Upper lobe of right lung (tissue), 1 donor: ENCODE results near the gene DERA. TPM values are rescaled to one million over a fixed set of nuclear protein-coding genes. Genes with fewer than 3 reads are reported as not detected.
"Not testable (repeated sequence)": the region's sequence is repeated elsewhere in the genome, so short reads cannot be mapped to it uniquely, and the experiment has no call there.

Source experiments
- ATAC-seq: fragments of 200-7000 bp; cut with Tn5 transposase; one replicate; pipeline ENCODE4 v1.9.1; 2020; ENCODE audit warnings: mild to moderate bottlenecking, moderate library complexity
- DNase-seq: peaks from one replicate; pipeline ENCODE4 v3.0.0-alpha.2; 2020
- H3K27ac ChIP-seq: fragments of 200-600 bp; one replicate; pipeline ENCODE4 v1.8.0; 2022
- H3K27me3 ChIP-seq: fragments of 200-600 bp; one replicate; pipeline ENCODE4 v1.8.0; 2022; ENCODE audit warnings: mild to moderate bottlenecking
- H3K36me3 ChIP-seq: fragments of 200-600 bp; one replicate; pipeline ENCODE4 v1.8.0; 2022
- H3K4me1 ChIP-seq: fragments of 200-600 bp; one replicate; pipeline ENCODE4 v1.8.0; 2022
- H3K4me3 ChIP-seq: fragments of 200-600 bp; one replicate; pipeline ENCODE4 v1.8.0; 2022; ENCODE audit warnings: mild to moderate bottlenecking
- H3K9me3 ChIP-seq: fragments of 200-600 bp; one replicate; pipeline ENCODE4 v1.8.0; 2022
- CTCF ChIP-seq: fragments of 200-600 bp; IDR thresholded peaks from one replicate; pipeline ENCODE4 v1.8.0; 2022; ENCODE audit warnings: antibody characterized with exemption
- intact Hi-C: fragments of 100-400 bp; cut with DNase I; formaldehyde crosslinking; loops from one replicate; pipeline ENCODE4 v1.11.0; 2022
- total RNA-seq: library from RNA; stranded (reverse); fragmentation: NEBNext Ultra II Directional; extraction: Animal tissue kit (Norgen Biotek cat#: 25700); gene quantifications from one replicate; pipeline ENCODE4 v1.2.1, GENCODE V29; 2021
- donor health status: DM: no; HTN: yes; CAD: no; lungs with severe emphysema.

DERA gene
- total RNA-seq, 1 donor from 2014 or later = 36.6 TPM

DNA sequence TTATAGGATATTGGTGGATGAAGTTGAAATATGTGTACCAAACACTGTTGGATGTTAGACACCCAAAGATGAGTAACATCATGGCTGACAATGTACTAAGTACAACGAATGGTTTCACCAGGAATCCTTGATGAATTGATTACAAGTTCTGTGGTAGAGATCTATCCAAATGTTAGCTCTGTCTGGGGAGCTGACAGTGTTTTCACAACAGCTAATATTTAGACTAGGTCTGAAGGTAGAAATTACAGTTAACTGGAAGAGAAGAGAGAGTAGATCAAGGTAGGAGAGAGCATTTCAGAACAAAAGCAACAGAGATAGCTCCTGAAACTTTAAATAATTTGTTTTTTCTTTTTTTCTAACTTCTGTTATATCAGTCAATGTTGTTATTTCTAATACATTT, 44.9 kb downstream of the DERA start:
- no peak for ATAC-seq
- no peak overlapping the region for H3K4me3 ChIP-seq
- no peaks in the 10 kb centered on the region for H3K27me3 ChIP-seq
- no peak for TF ChIP-seq CTCF
- H3K36me3 ChIP-seq = peaks cover 24% of the 10 kb centered on the region
- intact Hi-C loops = no loop called here
- no peaks in the 10 kb centered on the region for H3K9me3 ChIP-seq
- no peak for DNase-seq
- H3K4me1 ChIP-seq = no peaks in the 10 kb centered on the region
- H3K27ac ChIP-seq = no peak overlapping the region

DNA sequence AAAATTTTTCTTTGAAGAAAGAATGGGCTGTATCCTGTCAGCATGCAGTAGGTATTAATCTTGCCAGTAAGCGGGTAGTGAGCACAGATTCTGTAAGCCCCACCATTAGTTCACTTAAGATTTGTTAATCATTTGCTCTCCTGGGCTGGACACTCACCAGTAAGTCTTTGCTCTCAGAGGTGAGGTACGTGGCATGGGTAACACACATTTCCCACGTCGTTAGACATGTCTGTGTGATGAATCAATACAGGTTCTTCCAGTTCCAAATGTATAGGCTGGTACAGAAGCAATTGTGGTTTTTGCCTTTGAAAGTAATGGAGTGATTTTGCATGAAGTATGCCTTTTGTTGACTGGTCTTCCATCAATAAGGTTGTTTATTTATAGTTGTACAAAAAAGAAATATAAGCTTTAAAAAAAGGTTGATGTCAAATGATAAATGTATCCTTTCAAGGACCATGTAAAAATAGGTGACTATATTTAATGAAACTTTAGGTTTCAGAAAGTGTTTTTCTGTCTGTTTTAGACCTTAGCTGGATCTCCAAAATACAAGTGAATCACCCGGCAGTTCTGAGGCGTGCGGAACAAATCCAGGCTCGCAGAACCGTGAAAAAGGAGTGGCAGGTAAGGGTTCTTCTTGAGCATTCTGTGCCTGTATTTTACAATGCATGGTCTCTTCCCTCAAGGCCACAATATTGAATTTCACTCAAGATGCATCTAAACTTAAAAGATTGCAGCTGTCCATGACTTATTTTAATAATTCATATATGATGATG, 45.5 kb downstream of the DERA start:
- intact Hi-C loops = no loop called here
- TF ChIP-seq CTCF = no peak
- Histone ChIP-seq H3K27ac (no peak overlapping the region), H3K4me3 (no peak overlapping the region), H3K36me3 (peaks cover 26% of the 10 kb centered on the region), H3K27me3 (no peaks in the 10 kb centered on the region), H3K9me3 (no peaks in the 10 kb centered on the region), H3K4me1 (no peaks in the 10 kb centered on the region)
- ATAC-seq (peak; percentile 30), DNase-seq (no peak)

DNA sequence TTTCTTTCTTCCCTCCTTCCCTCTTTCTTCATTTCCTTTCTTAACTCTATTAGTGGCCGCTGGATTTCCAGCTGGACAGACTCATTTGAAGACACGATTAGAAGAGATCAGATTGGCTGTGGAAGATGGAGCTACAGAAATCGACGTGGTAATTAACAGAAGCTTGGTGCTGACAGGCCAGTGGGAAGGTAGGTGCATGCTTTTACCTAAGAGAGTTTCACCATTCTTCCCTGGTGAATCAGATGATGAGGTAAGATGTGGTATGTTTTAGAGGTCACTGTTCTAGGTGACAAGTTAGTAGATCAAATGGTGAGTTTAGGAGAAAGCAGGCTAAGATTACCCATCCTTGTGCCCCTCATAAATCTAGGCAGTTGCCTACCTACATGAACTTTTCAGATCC, 51.6 kb downstream of the DERA start:
- intact Hi-C loops = no loop called here
- DNase-seq (no peak), ATAC-seq (no peak)
- no peak overlapping the region for H3K27ac ChIP-seq
- H3K9me3 ChIP-seq = no peaks in the 10 kb centered on the region
- no peaks in the 10 kb centered on the region for H3K27me3 ChIP-seq
- TF ChIP-seq CTCF = no peak
- H3K36me3 ChIP-seq = peaks cover 56% of the 10 kb centered on the region
- no peaks in the 10 kb centered on the region for H3K4me1 ChIP-seq
- no peak overlapping the region for H3K4me3 ChIP-seq

- no peak for TF ChIP-seq CTCF
- intact Hi-C loops = no loop called here
- Histone ChIP-seq H3K27ac (no peak overlapping the region), H3K4me3 (no peak overlapping the region), H3K27me3 (no peaks in the 10 kb centered on the region), H3K9me3 (no peaks in the 10 kb centered on the region), H3K36me3 (peaks cover 58% of the 10 kb centered on the region), H3K4me1 (no peaks in the 10 kb centered on the region)
- DNase-seq = no peak
- no peak for ATAC-seq
Measured at GRCh38 chr12:15963271-15963670, 52.1 kb downstream of the DERA start.

GRCh38 chr12:15966426-15966825, 55.3 kb downstream of the DERA start:
- no peak overlapping the region for H3K27ac ChIP-seq
- no peaks in the 10 kb centered on the region for H3K4me1 ChIP-seq
- no peaks in the 10 kb centered on the region for H3K9me3 ChIP-seq
- intact Hi-C loops = no loop called here
- DNase-seq (no peak), ATAC-seq (no peak)
- no peak for TF ChIP-seq CTCF
- H3K36me3 ChIP-seq = peaks cover 50% of the 10 kb centered on the region
- H3K27me3 ChIP-seq = no peaks in the 10 kb centered on the region
- H3K4me3 ChIP-seq = no peak overlapping the region

GRCh38 chr12:15967053-15967452, 55.9 kb downstream of the DERA start:
- H3K27me3 ChIP-seq, intact Hi-C loops, H3K4me3 ChIP-seq, DNase-seq, H3K27ac ChIP-seq, ATAC-seq, H3K9me3 ChIP-seq, H3K4me1 ChIP-seq: not testable (repeated sequence)
- peaks cover 44% of the 10 kb centered on the region for H3K36me3 ChIP-seq
